ENCODE results near the gene PDE3A.

PDE3A gene

DNA sequence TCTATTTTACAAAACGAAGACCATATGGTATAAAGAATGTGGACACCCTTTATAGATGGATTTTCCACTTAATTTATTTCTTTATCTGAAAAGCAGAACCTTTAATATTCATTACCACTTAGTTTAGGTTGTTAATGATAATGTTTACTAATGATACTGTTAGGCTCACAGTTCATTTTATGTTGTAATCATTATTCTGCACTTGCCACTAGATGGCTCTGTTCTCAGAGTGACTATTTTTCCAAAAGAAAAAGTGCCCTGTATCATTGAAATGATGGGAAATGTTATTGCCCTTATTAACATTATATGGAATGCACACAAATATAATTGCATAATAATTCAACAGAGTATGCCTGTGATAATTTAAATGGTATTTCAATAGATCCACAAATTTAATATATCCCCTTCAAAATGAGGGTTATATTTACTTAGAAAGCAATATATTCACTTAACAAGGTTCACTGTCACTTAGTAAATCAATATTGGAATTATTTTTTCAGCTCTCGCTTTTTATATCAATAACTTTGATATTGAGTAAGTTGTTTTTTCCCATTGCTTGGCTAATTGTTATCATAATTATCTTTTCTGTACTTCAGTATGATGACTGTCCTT lies 95.7 kb downstream of the PDE3A start:
- DNase-seq: peak; percentile 20

DNA sequence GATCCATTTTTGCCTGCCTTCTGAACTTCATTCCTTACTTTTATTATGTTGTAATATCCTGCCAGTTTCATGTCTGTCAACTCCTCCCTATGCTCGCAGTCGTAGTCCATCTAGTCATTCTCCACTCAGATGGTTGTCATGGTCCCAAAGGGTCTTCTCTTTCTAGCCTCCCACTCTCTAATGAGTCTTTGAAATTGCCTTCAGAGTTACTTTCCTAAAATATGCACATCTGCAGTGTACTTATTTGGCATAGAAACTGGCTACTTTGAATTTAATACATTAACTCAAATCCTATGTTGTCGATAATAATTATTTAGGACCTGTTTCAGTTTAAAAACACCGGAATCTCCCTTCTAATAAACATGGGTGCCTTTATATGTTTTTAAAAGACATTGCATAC lies 101.0 kb downstream of the PDE3A start:
- no peak for DNase-seq

DNA sequence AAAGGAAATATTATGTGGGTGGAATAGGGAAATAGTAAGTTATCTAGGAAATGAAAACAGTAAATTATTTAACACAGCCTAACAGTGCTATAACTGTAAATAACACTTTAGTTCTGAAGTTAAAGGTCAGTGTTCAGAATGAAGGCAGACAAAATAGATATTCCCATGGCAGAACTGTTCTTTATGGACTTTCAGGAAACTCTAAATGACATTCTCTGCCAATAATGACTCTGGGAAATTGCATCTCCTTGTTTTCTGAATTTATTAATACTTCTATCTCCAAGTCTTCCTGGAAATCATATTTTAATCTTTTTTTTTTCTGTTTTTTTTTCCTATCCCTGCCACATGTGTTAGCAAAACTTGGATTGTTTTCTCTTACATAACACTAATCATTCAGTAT lies 101.4 kb downstream of the PDE3A start:
- DNase-seq: no peak

DNA sequence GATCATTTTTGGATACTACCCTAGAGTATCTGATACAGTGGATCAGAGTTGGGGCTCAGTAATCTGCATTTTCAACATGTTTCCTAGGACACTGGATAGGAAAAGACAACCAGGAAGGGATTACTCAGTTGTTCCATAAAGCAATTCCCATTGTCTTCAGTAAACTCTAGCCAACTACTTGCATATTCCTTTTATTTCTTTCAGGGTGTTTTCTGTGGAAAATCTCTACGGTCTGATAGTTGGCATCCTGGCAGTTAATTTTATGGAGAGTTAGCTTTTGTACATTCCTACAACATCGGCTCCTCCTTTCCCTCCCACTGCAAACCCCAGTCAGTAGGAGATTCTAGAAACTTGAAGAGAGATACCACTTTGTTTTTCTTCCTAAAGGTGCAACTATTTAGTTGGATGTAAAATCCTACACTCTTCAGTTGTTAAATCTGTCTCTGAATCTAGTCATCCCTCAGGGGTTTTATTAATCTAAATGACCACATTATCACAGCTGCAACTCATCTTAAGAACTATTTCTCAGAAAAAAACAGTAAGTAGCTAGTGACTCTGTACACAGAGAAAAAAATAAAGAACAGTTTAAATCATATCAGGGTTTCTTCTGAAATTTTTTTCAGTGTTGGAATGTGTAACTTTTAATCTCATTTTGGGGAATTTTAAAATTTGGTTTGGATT lies 103.9 kb downstream of the PDE3A start:
- no peak for DNase-seq

DNA sequence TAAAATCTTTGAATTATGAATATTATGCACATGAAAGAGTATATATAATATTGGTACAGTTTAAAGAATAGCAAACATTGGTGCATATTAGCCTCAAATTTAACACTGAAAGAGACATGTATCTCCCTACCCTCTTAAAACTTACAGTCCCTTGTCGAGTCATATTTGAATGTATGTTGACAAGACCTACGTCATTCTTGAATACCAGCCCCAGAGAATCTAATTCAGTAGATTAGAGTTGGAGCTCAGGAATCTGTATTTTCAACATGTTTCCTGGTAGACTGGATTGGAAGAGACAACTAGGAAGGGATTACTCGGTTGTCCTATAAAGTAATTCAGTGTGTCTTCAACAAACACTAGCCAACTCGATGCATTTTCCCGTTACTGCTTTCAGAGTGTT lies 104.8 kb downstream of the PDE3A start:
- DNase-seq: no peak

DNA sequence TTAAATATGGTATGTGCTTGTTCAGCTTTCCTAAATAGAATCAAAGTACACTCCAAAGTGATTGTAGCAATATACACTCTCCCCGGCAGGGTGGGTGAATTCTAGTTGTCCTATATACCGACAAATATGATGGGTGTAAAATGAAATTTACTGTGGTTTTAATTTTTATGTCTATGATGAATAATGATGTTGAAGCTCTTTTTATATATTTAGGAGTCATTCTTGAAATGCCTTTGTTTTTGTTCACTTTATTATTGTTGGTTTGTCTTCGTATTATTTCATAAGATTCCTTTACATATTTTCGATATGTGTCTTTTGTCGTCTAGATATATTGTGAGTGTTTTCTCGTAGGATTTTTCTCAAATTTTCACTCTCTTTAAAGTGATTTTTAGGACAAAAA lies 105.7 kb downstream of the PDE3A start:
- no peak for DNase-seq

DNA sequence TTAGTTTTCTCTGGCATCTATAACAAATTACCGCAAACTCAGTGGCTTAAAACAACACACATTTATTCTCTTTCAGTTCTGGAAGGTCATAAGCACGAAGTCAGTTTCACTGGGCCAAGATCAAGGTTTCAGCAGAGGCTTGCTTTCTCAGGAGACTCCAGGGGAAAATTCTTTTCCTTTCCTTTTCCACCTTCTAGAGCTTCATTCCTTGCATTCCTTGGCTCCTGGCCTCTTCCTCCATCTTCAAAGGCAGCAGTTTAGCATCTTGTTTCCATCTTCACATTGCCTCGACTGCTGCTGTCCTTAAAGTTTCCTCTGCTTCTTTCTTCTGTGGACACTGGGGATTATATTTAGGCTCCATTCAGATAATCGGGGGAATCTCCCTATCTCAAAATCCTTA lies 106.1 kb downstream of the PDE3A start:
- no peak for DNase-seq

DNA sequence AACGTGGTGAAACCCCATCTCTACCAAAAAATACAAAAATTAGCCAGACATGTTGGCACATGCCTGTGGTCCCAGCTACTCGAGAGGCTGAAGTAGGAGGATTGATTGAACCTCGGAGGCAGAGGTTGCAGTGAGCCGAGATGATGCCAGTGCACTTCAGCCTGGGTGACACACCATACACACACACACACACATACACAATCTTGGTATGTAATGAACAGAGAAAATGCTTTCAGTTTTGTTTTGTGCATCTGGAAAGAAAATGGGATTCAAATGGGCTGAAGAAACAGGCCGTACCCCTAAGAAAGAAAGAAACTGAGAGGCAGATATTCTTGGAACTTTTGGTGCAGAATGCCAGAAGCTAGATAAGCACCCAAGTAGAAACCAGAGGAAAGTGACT lies 107.2 kb downstream of the PDE3A start:
- no peak for DNase-seq

DNA sequence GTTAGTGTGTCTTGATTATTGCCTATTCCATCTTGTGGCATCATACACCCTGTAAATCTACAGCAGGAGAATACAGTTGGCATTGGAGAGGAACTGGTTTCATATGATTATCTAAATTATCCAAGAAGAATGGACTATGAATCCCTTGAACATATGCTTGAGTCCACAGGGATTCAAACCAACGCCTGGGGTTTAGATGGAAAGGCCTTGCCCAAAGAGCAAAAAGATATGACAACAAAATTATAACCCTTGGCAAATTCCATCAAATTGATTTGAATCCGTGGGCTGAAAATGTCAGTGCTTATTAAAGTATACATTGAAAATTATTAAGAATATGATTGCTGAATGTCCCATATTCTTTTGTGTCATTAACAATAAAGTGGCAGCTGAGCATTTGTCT lies 108.2 kb downstream of the PDE3A start:
- no peak for DNase-seq

DNA sequence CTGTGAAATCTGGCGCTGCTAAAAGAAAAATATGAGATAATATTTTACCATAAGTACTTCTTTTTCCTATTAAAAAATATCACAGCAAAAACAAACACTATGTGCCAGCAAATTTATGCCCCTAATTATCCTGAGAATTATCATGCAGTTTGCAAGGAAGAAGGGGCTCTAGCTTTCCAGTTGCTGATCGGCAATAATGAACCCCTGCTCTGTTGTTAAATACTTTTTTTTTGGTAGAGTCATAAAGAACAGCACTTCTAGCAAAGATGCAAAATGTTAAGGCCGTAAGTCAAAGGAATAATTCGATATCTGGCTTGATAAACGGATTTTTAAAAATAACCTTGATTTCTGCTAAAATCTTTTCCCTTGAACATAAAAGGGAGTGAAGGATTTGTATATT lies 108.9 kb downstream of the PDE3A start:
- no peak for DNase-seq

DNA sequence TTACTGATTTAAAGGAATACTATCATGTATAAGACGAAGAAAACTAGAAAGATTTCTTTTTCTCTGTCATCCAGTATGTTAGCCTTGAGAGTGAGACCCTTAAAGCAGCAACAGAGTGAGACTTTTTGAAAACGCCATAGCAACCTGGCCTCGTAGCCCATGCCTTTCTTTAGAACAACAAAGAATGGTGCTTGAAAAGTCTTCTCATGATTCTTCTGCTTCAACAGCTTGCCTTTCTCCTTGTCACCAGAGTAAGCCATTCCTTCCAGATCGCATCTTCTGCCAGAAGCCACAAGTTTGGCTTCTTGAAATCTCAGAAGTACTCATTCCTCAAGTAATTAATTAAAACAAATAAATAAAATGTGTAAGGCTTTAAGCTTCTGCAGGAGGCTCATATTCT lies 109.3 kb downstream of the PDE3A start:
- DNase-seq: no peak

DNA sequence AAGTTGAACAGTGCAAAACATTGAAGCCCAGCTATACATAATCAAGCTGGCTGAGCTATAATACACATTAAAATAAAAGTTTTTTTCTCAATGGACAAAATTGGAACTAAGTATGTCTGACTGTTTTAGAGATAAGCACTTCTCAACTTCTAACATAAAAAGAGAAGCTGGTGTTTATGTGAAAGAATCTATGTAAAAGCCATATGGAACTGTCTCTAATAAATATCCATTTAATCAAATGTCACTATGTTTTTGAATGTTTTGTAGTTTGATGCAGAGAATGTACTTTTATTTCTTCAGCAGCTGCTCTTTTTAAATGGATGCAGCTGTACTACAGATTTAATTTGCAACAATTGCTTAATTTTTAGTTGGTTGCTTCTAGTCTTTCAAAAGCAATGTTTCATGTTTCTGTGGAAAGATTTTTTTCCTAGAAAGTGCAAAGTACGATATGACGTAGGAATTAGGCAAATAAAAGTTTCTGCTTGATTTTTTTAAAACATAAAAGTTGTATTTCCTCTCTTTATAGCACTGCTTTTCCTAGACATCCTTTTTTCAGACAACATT lies 114.2 kb downstream of the PDE3A start:
- DNase-seq: no peak

DNA sequence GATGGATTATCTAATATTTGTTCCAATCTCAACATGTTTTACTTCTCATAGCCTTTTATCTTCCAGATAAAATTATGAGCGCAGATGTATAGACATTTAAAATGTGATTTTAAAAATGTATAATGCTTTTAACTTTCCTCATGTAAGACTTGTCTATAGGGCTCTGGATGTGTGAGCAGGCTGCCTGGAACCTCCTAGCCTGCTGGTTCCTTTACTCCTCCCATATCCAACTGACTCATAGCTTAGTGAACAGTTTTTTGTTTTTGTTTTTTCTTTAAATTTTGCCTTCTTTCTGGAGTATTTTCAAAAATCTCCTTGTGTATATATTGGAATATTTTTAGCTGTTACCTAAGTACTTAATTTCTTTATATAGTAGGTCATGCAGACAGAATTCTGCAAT lies 115.4 kb downstream of the PDE3A start:
- DNase-seq: no peak

DNA sequence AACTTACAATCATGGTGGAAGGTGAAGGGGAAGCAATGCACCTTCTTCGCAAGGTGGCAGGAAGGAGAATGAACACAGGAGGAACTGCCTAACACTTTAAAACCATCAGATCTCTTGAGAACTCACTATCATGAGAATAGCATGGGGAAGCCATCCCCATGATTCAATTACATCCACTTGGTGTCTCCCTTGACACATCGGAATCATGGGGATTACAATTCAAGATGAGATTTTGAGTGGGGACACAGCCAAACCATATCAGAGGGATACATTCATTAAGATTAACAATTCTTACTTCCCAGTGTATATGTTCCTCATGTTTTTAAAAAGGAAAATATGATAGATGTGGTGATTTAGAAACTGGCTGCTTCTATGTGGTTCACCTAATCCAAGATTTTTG lies 117.9 kb downstream of the PDE3A start:
- no peak for DNase-seq

DNA sequence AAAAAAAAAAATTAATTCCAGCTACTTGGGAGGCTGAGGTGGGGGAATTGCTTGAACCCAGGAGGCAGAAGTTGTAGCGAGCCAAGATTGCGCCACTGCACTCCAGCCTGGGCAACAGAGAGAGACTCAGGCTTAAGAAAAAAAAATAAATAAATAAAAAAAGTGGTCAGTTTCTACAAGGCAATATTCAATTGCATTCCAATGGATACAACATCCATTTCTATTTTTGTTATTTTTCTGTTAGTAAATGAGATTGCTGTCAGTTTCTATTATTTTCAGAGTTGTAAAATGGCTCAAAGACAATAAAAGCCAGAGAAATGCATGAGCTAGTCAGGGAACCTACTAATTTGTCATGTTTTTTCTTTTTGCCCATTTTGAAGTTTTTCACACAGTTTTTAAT lies 119.2 kb downstream of the PDE3A start:
- no peak for DNase-seq

DNA sequence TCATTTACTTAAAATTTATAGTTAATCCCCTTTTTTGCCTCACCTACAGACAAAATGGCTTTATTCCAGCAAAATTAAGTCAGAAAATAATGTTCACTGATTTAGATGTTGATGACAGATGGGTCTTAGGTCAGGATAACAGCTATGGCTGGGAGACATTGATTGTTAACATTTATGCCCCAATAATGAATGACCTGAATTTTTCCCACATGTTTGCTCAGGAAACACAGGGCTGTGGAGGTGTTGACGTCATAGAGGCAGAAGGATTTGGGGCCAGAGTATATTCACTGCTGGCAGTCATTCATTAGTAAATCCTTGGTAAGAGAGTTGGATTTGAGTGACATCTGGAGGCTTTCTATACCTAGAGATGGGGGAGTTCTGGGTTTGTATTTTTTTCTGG lies 121.3 kb downstream of the PDE3A start:
- no peak for DNase-seq

DNA sequence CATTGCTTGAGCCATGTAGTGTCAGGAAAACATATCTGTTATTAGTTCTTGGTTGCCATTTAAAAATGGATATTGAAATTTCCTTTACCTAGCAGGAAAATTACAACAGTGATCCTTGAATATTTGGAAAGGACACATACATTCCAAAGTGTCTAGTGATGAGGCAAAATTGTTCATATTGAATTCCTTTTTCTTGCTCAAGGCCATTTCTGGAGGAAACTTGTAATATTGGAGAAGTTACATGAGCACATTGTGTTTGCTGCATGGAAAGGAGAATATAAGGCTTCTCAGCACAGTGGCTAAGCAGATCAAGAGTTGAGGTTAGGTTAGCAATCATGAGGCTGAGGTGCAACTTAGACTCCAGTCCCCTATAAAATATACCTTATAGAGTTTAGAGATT lies 121.9 kb downstream of the PDE3A start:
- DNase-seq: no peak

DNA sequence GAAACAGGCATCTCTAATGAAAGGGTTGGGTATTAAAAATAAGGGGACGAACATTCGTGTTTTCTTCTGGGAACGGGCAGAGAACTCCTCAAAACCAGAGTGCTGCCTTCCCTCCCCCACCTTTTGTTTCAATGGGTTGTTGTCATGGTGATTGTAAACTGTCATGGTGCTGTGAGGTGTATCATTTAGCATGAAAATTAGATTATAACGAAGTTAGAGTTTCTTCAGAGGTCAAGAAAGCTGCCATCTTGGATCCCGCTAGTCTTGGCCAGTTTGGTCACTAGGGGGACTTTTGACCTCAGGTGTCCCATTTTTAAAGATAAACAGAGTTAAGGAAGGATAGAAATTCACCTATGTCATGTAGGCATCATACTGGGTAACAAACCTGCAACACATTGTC lies 123.0 kb downstream of the PDE3A start:
- DNase-seq: no peak

DNA sequence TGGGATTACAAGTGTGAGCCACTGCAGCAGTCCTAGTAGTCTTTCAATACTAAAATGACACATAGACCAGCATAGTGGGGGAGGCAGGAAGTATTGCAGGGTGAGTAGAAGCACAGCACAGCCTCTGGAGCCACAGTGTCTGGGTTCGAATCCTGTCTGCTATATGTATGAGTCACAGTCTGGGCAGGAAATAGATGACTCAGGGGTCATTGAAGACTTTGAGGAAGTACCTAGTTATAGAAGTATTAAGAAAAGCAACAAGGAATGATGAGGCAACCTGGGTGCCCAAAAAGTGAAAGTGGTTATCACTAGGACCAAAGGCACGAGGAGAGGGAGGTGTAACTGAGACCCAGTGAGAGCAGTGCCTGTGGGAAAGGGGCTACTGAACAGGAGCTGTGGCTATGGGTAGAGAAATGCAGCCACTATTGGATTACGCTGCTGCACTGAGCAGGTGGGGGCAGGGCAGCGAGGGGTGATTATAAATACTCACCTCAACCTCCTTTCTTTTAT lies 124.0 kb downstream of the PDE3A start:
- peak; percentile 2 for DNase-seq

DNA sequence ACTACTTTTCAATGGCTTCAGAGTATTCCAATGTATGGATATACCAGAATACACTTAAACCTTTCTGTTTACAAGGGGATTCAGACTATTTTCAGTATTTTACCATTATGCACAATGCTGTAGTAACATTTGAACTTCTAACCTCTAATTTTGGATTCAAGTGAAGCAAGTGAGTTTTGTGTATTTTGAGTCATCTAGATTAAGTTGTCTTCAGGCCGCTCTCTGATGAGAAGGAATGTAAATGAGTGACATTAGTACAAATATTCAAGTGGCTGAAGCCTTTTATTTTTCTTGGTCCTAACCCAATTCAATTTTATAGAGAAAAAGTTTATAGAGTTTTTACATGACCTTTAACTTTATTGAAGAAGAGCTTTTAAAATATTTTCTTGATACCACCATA lies 125.6 kb downstream of the PDE3A start:
- DNase-seq: no peak

DNA sequence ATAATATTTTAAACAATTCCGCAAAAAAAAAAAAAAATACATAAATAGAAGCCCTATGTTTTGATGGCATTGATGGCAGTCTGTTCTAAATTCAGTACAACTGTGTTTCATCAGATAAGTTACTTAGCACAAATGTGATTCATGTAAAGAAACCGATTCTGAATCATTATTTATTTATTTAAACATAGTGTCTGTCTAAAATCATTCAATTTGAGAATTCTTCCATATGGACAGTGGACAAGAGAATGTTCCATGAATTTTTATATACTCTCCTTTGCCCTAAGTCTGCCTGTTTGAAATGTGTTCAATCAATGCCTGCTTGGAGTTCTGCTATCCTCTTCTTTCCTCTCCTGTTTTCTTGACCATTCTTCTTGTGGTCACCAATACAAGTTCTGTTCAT lies 126.5 kb downstream of the PDE3A start:
- DNase-seq: no peak

DNA sequence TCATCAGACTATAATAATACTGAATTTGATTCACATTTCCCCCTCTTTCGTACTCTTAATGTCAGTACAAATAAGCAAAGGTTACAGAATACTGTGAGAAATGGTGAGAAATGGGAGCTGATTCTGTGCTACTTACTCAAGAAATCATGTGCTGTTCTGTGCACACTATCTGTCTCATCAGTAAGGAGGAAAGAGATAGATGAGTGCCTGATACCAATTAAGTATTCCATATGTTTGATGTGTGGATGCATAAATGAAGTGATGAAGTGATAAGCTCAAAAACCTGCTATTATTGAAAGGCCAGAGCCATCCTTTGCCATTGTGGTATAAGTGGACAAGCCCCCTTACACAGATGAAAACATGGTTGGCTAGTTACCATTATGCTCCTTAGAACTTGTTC lies 127.7 kb downstream of the PDE3A start:
- no peak for DNase-seq

DNA sequence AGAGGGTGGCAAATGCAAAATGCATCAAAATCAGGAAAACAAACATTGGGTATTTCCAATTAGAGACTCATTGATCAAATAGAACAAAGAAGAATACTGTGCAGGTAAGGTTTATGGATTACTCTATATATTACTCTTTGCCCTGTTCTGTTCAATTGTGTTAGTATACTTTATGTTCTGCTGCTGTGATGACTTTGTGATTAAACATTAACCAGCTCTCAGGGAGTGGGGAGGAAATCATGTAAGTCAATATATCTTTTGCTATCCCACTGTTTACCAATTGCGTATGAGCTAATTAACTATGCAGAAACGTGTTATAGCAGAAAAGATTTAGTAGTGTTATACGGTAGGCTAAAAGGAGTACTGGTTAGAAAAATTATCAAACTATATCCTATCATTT lies 129.4 kb downstream of the PDE3A start:
- no peak for DNase-seq

DNA sequence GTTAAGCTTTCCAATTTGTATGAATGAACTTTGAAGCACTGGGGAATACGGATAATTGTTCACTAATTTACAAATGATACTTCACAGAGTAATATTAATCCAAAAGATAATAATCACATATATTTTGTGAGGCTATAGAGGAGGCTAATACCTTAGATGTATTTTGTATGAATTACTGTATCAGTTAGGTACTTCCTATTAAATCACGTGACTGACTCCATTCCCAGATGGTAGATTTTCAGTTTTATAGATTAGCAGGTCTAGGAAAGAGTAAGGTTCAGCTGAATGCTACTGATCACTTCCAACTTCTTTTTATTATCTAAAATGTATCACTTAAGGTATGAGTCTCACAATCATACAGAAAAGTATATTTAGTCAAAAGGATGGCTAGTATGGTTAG lies 133.6 kb downstream of the PDE3A start:
- DNase-seq: no peak

DNA sequence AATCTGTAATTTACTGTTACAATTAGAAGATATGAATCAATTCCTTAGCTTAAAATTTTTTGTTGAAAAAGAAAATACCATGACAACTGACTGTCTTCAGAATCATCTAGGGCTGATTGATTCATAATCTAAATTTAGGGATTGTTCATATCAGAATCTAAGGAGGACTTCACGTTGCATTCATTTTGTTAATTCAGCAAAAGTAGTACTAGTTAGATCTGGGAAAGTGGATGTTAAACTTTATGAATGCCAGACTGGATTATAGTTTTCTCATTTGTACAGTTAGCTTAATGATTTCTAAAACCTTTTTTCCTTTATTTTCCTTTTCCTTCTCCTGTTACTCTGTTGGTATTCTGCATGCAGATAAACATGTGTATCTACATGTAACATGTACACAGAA lies 135.5 kb downstream of the PDE3A start:
- DNase-seq: no peak

Data from hematopoietic multipotent progenitor cell treated with erythropoietin and hydrocortisone succinate and interleukin-3 and kit ligand, for 8 days (in vitro differentiated cells).